ENCODE data around the gene MRM1.
"Not testable (repeated sequence)": the region's sequence is repeated elsewhere in the genome, so short reads cannot be mapped to it uniquely, and the experiment has no call there.

Gene MRM1

GRCh38 chr17:36600936-36601302 lies 464 bp upstream of the MRM1 start:
- DNase-seq (ENCODE audit: low spot score), result no peak

GRCh38 chr17:36602030-36602748 lies 806 bp downstream of the MRM1 start:
- no peak for DNase-seq (ENCODE audit: low spot score)

- DNase-seq (ENCODE audit: low spot score), result peak; percentile 76
Observed at GRCh38 chr17:36602924-36603384, 1.6 kb downstream of the MRM1 start.

- not testable (repeated sequence) for DNase-seq (ENCODE audit: low spot score)
Observed at GRCh38 chr17:36605028-36605427, 3.6 kb downstream of the MRM1 start.

- no peak for DNase-seq (ENCODE audit: low spot score)
Observed at GRCh38 chr17:36608280-36608679, 6.9 kb downstream of the MRM1 start.

- DNase-seq (ENCODE audit: low spot score), result no peak
Observed at GRCh38 chr17:36608794-36609497, 7.6 kb downstream of the MRM1 start.

GRCh38 chr17:36609498-36609862 lies 8.1 kb downstream of the MRM1 start:
- DNase-seq (ENCODE audit: low spot score), result no peak

- DNase-seq (ENCODE audit: low spot score), result no peak
Observed at GRCh38 chr17:36610474-36610873, 9.1 kb downstream of the MRM1 start.

GRCh38 chr17:36611345-36612072 lies 10.1 kb downstream of the MRM1 start:
- DNase-seq (ENCODE audit: low spot score), result no peak

GRCh38 chr17:36612323-36612722 lies 10.9 kb downstream of the MRM1 start:
- DNase-seq (ENCODE audit: low spot score), result no peak

- no peak for DNase-seq (ENCODE audit: low spot score)
Observed at GRCh38 chr17:36613155-36613554, 11.8 kb downstream of the MRM1 start.

GRCh38 chr17:36614081-36614480 lies 12.7 kb downstream of the MRM1 start:
- no peak for DNase-seq (ENCODE audit: low spot score)

GRCh38 chr17:36614933-36615332 lies 13.6 kb downstream of the MRM1 start:
- DNase-seq (ENCODE audit: low spot score), result no peak

GRCh38 chr17:36616061-36617029 lies 15.0 kb downstream of the MRM1 start:
- no peak for DNase-seq (ENCODE audit: low spot score)

GRCh38 chr17:36617773-36618172 lies 16.4 kb downstream of the MRM1 start:
- no peak for DNase-seq (ENCODE audit: low spot score)

GRCh38 chr17:36623281-36623680 lies 21.9 kb downstream of the MRM1 start:
- no peak for DNase-seq (ENCODE audit: low spot score)

GRCh38 chr17:36625188-36625587 lies 23.8 kb downstream of the MRM1 start:
- DNase-seq (ENCODE audit: low spot score), result no peak

GRCh38 chr17:36627101-36627500 lies 25.7 kb downstream of the MRM1 start:
- no peak for DNase-seq (ENCODE audit: low spot score)

- DNase-seq (ENCODE audit: low spot score), result no peak
Observed at GRCh38 chr17:36628576-36628975, 27.2 kb downstream of the MRM1 start.

GRCh38 chr17:36629252-36629847 lies 28.0 kb downstream of the MRM1 start:
- peak; percentile 77 for DNase-seq (ENCODE audit: low spot score)

- DNase-seq (ENCODE audit: low spot score), result no peak
Observed at GRCh38 chr17:36629970-36630502, 28.7 kb downstream of the MRM1 start.

Data from CD4-positive, alpha-beta T cell treated with Interleukin-15 for 4 hours (primary cell).